Measurements from ENCODE around the gene FLNB.
"Not testable (repeated sequence)": the region's sequence is repeated elsewhere in the genome, so short reads cannot be mapped to it uniquely, and the experiment has no call there.

FLNB gene

GRCh38 chr3:58184309-58184981, 176.2 kb downstream of the FLNB start:
- no peak for DNase-seq (ENCODE audit: low read depth)
- no peak overlapping the region for H3K4me3 ChIP-seq (ENCODE audit: low read depth, low read length)

DNA sequence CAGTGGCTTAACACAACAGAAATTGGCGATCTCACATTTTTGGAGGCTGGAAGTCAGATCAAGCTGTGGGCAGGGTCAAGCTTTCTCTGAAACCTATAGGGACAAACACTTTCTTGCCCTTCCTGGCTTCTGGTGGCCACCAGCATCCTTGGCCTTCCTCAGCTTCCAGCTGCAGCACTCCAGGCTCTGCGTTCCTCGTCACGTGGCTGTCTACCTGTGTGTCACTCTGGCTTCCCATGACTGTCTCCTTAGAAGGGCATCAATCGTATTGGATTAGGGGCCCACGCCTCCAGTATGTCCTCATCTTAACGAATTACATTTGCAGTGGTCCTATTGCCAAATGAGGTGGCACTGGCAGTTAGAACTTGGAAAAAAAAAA, 176.7 kb downstream of the FLNB start:
- no peak overlapping the region for H3K4me3 ChIP-seq (ENCODE audit: low read depth, low read length)
- DNase-seq (ENCODE audit: low read depth): no peak

DNA sequence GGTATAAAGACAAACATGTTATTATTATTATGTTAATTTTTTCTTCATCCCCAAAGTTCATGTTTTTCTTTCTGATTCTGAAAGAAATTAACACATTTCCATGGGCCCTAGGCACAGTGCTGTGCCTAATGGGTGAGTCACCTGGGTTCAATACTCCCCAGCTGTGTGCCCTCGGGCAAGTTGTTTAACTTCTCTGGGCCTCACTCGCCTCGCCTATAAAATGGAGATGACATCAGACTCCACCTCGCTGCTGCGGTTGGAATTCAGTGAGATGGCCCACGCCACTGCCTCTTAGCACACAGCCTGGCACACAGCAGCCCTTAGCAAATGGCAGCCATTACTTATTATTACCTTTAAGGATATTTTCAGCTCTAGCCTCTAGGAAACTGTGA, 179.9 kb downstream of the FLNB start:
- no peak for DNase-seq (ENCODE audit: low read depth)
- no peak overlapping the region for H3K4me3 ChIP-seq (ENCODE audit: low read depth, low read length)

DNA sequence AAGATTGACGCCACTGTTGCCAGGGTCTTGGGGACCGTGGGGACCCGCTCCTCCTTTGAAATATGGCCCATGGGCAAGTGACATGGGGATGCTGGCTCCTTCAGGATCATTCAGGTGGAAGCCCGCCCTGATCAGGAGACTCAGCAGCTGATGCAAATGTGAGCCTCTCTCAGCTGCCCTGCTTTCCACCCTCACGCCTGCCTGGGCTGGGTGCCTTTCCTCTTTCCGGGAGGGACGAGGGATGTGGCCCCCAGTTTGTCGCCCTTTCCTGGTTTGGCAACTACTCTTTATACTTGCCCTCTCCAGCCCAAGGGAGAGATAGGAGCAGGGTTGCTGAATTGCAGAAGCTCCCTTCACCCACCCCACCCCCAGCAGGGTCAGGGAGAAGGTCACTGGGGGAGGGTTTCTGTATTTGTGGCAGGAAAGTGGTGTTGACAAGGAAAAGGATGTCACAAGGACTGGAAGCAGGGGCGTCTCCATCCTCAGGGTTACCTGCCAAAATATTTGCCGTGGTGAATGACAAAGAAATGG, 180.8 kb downstream of the FLNB start:
- no peak overlapping the region for H3K4me3 ChIP-seq (ENCODE audit: low read depth, low read length)
- DNase-seq (ENCODE audit: low read depth): no peak

- no peak for DNase-seq (ENCODE audit: low read depth)
- no peak overlapping the region for H3K4me3 ChIP-seq (ENCODE audit: low read depth, low read length)
Observed at GRCh38 chr3:58189691-58190090, 181.5 kb downstream of the FLNB start.

GRCh38 chr3:58190291-58190690, 182.1 kb downstream of the FLNB start:
- H3K4me3 ChIP-seq (ENCODE audit: low read depth, low read length): no peak overlapping the region
- no peak for DNase-seq (ENCODE audit: low read depth)

- H3K4me3 ChIP-seq (ENCODE audit: low read depth, low read length): no peak overlapping the region
- DNase-seq (ENCODE audit: low read depth): no peak
Observed at GRCh38 chr3:58190882-58191281, 182.7 kb downstream of the FLNB start.

DNA sequence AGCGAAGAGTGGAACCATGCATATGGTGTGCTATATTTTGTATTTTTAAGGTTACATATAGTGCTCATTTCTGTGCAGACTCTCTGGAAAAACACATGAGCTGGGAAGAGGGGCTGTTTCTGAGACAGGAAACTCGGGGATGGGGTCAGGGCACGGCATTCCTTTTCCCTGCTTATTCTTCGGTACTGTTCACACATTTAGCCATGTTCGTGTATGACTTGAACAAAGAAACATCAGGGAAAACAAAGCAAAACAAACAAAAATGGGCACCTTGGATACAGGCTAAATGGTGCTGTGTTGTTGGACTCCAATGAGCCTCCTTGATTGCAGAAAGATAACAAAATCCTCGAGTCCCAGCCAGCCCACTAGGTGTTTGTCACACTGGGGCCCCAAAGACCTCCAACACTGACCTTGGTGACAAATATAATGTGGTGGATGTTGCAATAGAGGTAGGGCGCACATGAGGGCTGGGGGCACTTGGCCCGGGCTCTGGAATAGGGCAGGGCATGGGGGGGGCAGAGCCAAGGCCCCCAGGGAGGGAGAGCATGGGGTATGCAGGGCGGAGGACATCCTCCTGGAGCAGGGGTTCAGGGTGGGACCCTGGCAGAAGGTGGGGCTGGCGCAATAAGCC, 183.3 kb downstream of the FLNB start:
- no peak for DNase-seq (ENCODE audit: low read depth)
- no peak overlapping the region for H3K4me3 ChIP-seq (ENCODE audit: low read depth, low read length)

- no peak for DNase-seq (ENCODE audit: low read depth)
- no peak overlapping the region for H3K4me3 ChIP-seq (ENCODE audit: low read depth, low read length)
Observed at GRCh38 chr3:58192069-58192468, 183.8 kb downstream of the FLNB start.

DNA sequence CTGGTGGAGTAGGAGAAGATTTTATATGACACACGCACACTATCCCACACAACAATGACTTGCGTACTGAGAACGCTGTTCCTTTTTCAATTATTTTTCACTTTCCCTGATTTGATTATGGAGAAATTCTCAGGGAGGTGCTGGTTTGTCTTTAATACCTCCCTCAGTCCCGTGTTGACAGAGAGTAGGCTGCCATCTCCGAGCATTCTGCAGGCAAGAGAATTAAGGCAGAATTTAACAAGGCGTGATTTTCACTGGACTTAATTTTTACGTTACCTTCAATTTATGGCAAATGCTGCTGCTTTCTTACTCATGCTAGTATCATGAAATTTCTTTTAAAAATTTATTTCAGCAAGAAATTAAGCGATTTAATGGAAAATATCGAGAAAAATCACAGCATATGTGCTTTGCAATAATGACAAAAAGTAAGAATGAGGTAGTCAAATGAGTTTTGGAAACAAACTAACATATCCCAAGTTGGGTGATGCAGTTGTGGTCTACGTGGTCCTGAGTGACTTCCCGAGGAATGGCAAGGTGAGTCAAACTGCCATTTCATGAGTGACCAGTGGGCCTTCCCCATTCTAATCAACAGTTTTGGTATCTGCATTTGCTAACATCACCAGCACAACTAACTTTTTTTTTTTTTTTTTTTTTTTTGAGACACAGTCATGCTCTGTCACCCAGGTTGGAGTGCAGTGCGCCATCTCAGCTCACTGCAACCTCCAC, 185.6 kb downstream of the FLNB start:
- no peak for DNase-seq (ENCODE audit: low read depth)
- no peak overlapping the region for H3K4me3 ChIP-seq (ENCODE audit: low read depth, low read length)

- no peak for DNase-seq (ENCODE audit: low read depth)
- H3K4me3 ChIP-seq (ENCODE audit: low read depth, low read length): no peak overlapping the region
Observed at GRCh38 chr3:58197588-58197987, 189.4 kb downstream of the FLNB start.

DNA sequence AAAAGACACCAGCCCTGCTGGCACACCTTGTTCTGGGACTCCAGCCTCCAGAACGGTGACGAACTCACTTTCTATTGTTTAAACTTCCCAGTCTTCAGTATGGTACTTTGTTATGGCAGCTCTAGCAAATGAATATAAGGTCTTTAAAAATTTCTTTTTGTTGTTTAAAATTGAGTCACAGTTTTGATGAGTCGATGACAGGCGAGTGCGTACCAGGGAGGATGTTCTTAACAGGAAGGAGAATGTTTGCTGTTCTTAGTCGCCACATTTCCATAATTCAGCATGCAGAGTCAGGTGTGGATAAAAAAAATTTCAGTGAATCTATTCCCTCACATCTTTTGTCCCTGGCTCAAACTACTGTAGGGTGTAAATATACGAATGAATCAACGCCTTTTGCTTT, 190.1 kb downstream of the FLNB start:
- H3K4me3 ChIP-seq (ENCODE audit: low read depth, low read length): no peak overlapping the region
- no peak for DNase-seq (ENCODE audit: low read depth)

DNA sequence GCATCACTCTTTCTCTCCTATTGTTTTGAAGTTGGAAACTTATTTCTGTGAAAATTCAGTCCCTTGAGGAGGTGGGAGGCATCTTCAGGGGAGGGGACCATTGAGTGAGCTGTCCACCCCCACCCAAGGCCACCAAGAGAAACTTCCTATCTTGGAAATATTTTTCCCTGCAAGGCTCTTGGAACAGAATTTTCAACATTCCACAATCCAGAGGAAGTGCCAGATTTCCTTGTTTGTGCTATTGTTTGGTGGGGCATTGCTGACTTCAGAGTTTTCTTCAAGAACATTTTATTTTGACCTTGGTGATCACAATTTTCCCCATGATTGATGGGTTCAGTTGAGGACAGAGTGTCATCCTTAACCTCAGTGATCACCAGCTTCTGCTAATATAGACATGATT, 190.6 kb downstream of the FLNB start:
- DNase-seq (ENCODE audit: low read depth): no peak
- no peak overlapping the region for H3K4me3 ChIP-seq (ENCODE audit: low read depth, low read length)

GRCh38 chr3:58200121-58200709, 192.0 kb downstream of the FLNB start:
- no peak for DNase-seq (ENCODE audit: low read depth)
- no peak overlapping the region for H3K4me3 ChIP-seq (ENCODE audit: low read depth, low read length)

- no peak overlapping the region for H3K4me3 ChIP-seq (ENCODE audit: low read depth, low read length)
- no peak for DNase-seq (ENCODE audit: low read depth)
Observed at GRCh38 chr3:58200846-58201355, 192.7 kb downstream of the FLNB start.

GRCh38 chr3:58201451-58201850, 193.2 kb downstream of the FLNB start:
- H3K4me3 ChIP-seq (ENCODE audit: low read depth, low read length); DNase-seq (ENCODE audit: low read depth): not testable (repeated sequence)

- H3K4me3 ChIP-seq (ENCODE audit: low read depth, low read length): no peak overlapping the region
- DNase-seq (ENCODE audit: low read depth): no peak
Observed at GRCh38 chr3:58202917-58203360, 194.7 kb downstream of the FLNB start.

DNA sequence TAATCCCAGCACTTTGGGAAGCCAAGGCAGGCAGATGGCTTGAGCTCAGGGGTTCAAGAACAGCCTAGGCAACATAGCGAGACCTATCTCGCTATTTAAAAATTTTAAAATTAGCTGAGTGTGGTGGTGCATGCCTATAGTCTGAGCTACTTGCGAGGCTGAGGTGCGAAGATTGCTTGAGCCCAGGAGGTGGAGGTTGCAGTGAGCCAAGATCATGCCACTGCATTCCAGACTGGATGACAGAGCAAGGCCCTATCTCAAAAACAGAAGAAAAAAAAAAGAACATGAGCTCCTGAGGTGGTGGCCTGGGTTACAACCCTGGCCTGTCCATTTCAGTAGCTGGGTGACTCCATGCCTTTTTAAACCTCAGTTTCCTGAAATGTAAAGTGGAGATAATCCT, 195.3 kb downstream of the FLNB start:
- H3K4me3 ChIP-seq (ENCODE audit: low read depth, low read length): no peak overlapping the region
- DNase-seq (ENCODE audit: low read depth): no peak

DNA sequence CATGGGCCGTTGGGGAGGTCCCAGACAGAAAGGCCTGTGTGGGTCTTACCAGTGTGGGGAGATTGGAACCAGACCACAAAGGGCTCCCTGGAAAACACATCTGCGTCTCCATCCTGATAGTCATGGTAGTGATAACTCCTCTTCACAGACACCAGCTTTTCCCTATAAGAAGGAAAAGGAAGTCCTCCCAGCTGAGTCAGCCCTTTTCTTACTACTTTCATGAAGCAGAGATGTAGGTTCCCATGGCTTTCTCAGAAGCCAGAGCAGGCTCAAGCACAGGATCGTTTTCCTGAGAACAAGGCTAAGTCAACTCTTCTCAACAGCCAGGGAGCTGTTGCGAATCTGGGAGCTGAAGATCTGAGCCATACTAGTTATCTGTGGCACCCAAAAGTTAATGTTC, 196.5 kb downstream of the FLNB start:
- H3K4me3 ChIP-seq (ENCODE audit: low read depth, low read length): no peak overlapping the region
- DNase-seq (ENCODE audit: low read depth): no peak

GRCh38 chr3:58205981-58206380, 197.8 kb downstream of the FLNB start:
- no peak overlapping the region for H3K4me3 ChIP-seq (ENCODE audit: low read depth, low read length)
- no peak for DNase-seq (ENCODE audit: low read depth)

All from skeletal muscle cell (primary cell).